HG03378 (cell line): ENCODE results near the gene BMPR1B.

Source experiments
- ATAC-seq: cut with Tn5 transposase; IDR thresholded peaks from one replicate; pipeline ENCODE4 v1.9.1; 2021; ENCODE audit warnings: mild to moderate bottlenecking, moderate library complexity; ENCODE audit not compliant: unreplicated experiment

The BMPR1B gene

GRCh38 chr4:94947681-94948108 lies 189.9 kb downstream of the BMPR1B start:
- ATAC-seq, result no peak

DNA sequence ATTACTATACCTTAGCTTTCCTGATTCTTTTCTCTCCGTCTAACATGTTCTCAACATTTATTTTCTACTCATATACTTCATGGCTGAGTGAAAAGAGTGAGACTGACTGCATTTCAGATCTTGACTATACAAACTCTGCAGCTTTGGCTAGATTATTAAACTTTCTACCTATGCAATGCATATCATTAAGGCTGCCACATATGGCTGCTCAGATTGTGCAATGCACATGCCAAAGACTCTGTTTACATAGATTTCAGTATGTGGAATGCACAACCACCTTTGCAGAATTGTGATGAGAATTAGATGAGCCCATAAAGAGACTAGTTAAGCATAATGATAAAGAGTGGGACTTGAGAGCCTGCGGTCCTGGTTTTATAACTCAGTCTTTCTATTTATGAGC lies 196.5 kb downstream of the BMPR1B start:
- no peak for ATAC-seq

DNA sequence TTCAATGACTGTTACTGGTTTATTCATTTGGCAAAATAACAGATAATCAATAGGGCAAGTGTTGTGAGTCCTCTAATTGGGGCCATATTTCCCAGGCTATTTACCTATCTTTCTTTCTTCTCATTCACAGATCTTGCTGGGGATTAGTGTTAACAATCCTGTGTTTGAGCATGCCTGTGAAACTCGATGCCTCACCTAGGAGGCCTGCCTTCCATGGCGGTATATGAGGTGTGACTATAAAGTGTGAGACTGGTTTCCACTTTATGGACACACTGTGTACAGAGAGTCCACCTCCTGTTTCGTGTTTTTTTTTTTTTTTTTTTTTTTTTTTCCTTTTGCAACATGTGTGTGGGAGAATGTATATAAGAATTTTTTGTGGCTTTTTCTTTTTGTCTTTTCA lies 199.3 kb downstream of the BMPR1B start:
- ATAC-seq, result no peak

- no peak for ATAC-seq
These were observed 201.6 kb downstream of the BMPR1B start for GRCh38 chr4:94959307-94959706.

GRCh38 chr4:94960708-94961107 lies 203.0 kb downstream of the BMPR1B start:
- no peak for ATAC-seq

DNA sequence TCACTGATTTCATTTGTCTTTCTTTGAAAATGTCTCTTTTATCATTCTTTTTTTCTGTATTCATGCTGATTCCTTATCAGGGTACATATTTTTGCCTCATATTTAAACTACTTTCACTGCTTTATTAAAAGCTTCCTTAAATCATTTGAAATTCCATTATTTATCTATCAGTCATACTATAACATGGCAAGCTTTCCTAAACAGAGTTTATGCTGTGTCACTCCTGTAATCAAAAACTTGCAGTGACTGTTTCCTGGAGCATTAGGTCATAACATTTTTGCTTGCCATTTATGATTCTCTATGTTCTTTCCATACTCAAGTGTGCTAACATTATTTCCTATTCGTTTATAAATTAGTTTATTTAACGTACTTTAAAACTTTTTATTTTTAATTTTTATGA lies 203.7 kb downstream of the BMPR1B start:
- no peak for ATAC-seq

- no peak for ATAC-seq
These were observed 204.7 kb downstream of the BMPR1B start for GRCh38 chr4:94962484-94962883.

GRCh38 chr4:94965852-94966251 lies 208.1 kb downstream of the BMPR1B start:
- no peak for ATAC-seq

GRCh38 chr4:94968493-94968892 lies 210.7 kb downstream of the BMPR1B start:
- no peak for ATAC-seq

DNA sequence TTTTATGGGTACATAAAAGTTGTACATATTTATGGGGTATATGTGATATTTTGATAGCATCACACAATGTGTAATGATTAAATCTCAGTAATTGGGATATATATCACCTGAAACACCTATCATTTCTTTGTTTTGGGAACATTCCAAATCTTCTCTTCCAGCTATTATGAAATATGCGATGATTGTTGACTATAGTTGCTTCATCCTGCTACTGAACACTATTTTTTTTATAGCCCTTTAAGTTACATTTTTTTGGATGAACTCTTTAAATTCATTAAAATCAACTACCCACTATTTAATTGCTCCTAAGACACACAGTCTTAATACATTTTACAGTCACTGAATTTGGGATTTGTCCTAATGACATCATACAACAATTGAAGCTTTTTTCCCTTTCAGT lies 212.9 kb downstream of the BMPR1B start:
- no peak for ATAC-seq

- no peak for ATAC-seq
These were observed 217.0 kb downstream of the BMPR1B start for GRCh38 chr4:94974773-94975172.

DNA sequence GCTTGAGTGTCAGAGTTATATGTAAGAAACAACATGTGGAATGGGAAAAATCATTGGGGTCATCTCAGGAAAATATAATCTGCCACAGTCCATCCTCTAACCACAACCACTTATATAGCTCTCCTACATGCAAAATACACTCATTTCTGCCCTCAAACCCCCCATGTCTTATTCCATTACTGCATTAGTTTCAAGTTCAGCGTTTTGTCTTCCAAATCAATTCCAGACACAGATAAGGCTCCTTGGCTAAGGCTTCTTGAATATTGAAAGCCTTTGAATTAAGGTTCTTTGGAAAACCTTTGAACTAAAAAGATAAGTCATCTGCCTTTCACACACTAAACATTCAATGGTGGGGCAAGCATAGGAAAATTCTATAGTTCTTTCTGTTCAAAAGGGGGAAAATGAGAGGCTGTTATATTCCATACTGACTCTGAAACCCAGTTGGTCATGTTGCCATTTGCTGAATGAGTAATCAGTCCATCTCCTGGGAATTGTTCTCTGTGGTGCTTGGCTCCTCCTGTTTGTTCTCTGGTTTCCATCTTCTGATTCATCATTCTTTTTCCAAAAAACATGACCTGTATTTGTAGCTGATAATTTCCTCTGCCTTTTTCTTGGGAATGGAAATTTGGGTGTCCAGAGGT lies 218.7 kb downstream of the BMPR1B start:
- ATAC-seq, result no peak

GRCh38 chr4:94978904-94979303 lies 221.1 kb downstream of the BMPR1B start:
- no peak for ATAC-seq

GRCh38 chr4:94979621-94980020 lies 221.9 kb downstream of the BMPR1B start:
- no peak for ATAC-seq

DNA sequence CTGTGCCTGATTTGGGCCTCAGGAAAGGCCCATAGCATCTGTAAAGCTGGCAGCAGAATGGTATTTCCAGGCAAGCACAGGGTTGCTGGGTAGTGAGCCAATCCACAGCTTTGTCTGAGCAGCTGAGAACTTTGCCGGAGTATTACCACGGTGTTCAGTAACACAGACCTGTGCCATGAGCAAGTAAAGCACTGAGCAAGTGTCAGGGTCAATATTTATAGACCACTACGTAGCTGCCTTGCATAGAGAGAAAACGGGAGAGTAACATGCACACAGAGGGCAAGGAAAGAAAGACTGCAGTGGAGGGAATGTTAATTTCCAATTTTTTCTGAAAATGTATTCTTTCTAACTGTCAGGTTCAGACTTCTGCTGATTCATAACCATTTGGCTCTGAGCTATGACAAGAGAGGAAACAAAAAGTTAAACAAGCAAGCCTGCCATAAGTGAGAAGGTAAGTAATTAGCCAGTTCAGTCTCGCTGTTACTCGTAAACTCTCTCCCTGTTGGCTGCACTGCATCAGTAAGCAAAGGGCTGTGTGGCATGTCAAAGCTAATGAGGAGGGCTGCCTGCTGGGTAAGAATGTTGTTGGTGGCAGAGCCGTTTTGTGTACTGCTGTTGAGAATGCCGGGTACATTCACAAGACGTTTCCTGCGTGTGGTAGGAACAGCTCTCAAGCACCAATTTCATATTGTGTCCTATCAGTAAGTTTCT lies 238.1 kb downstream of the BMPR1B start:
- no peak for ATAC-seq

DNA sequence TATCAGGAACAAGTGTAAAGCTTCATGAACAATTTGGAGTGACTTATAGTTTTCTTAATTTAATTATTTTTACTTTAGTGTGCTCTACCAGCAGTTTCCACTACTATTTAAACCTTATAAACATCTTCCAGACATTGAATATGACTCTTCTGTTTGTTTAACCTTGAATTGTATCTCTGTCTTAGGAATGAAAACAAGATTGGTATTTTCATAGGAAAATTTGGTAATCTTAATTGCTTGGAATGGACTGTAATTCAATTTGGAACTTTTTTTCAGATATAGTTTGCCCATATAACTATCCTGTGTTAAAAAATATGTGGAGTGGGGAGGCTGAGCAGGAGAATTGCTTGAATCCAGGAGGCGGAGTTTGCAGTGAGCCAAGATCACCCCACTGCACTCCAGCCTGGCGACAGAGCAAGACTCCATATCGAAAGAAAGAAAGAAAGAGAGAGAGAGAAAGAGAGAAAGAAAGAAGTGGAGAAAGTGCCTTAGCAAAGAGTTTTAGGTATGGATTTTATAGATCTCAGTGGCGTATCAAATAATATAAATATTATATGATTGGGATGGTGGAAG lies 242.4 kb downstream of the BMPR1B start:
- ATAC-seq, result no peak

- no peak for ATAC-seq
These were observed 247.2 kb downstream of the BMPR1B start for GRCh38 chr4:95004912-95005311.

GRCh38 chr4:95007998-95008397 lies 250.2 kb downstream of the BMPR1B start:
- no peak for ATAC-seq

DNA sequence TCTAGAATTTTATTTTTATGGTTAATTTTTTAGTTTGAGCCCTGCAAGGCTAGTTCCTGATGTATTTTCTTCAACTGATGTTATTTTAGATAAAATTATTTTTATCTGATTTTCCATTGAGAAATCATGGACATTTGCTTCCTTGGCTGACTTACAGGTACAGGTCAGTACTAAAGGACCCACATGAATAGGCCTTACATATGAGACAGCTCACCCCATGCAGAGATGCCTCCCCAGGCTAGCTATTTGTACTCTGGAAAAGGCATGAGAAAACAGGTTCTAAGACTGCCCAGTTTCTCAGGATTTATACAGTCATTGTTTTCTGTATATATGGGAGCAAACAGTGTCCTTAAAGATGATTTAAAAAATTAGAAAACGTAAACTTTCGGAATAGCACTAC lies 255.5 kb downstream of the BMPR1B start:
- no peak for ATAC-seq

DNA sequence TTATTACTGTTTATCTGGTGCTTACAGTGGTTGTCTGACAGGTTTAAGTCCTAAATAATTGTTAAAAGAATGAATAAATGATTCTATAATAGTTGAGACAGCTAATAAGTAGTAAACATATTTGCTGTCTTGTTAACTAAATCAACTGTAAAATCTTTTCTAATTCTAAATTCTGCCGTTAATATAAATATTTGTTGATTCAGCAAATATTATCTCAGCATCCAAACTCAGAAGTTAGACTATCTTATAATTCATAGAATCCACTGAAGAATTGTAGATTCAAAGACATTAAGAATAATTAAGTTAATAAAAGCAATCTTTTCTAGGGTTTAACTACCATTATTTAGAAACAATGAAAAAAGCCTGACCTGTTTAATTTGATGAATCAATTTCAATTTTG lies 256.3 kb downstream of the BMPR1B start:
- no peak for ATAC-seq

GRCh38 chr4:95017305-95018064 lies 259.7 kb downstream of the BMPR1B start:
- no peak for ATAC-seq

DNA sequence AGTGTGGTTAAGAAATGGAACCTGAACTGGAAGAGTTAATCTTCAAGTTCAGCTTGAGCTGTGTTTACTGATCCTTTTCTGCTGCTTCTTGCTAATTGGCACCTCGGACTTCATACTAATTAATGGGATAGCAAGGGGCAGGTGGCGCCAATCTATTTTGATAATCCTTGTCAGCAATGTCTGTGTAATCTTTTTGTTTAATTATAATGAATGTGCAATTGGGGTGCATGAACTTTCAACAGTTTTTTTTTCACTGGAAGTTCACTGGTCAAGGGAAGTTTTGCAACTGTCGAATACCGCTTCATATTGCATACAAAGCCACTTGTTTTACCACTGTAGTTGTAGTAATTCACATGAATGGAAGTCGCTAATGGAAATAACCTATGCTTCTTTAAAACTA lies 261.0 kb downstream of the BMPR1B start:
- ATAC-seq, result no peak
